H1 (cell line): ENCODE data around the gene LLGL2.

Source experiments
- CEBPB ChIP-seq: IDR thresholded peaks from 2 replicates; pipeline ENCODE4 v1.6.1; 2012; ENCODE audit warnings: low read depth, low read length
- CTCF ChIP-seq, 3 experiments: IDR thresholded peaks; 1 replicate in 2 of 3; 2 replicates in 1 of 3; pipeline versions ENCODE4 v1.5.1 to v1.6.1; 2011; ENCODE audit warnings: low read length in 3 of 3, mild to moderate bottlenecking in 3 of 3, inconsistent platforms in 2 of 3, low read depth in 1 of 3, moderate library complexity in 1 of 3; ENCODE audit not compliant: insufficient read depth in 1 of 3; ENCODE audit errors: control extremely low read depth in 1 of 3
- EGR1 ChIP-seq: IDR thresholded peaks from 2 replicates; pipeline ENCODE4 v1.6.1; 2011; ENCODE audit warnings: low read depth, low read length, borderline replicate concordance
- EP300 ChIP-seq, 2 experiments: IDR thresholded peaks; 1 replicate in 1 of 2; 2 replicates in 1 of 2; pipeline ENCODE4 v1.6.1; 2011 to 2012; ENCODE audit warnings: low read depth in 2 of 2, low read length in 2 of 2, mild to moderate bottlenecking in 2 of 2, borderline replicate concordance in 1 of 2, inconsistent platforms in 1 of 2, moderate library complexity in 1 of 2
- HDAC6 ChIP-seq: IDR thresholded peaks from one replicate; pipeline ENCODE4 v1.7.1; 2012; ENCODE audit warnings: low read depth, mild to moderate bottlenecking, inconsistent platforms, low read length, moderate library complexity
- POLR2A ChIP-seq, 2 experiments: IDR thresholded peaks; 1 replicate in 1 of 2; 2 replicates in 1 of 2; pipeline ENCODE4 v1.6.1; 2011; ENCODE audit warnings: low read depth in 2 of 2, low read length in 2 of 2, mild to moderate bottlenecking in 2 of 2; ENCODE audit errors: control extremely low read depth in 1 of 2
- POLR2AphosphoS5 ChIP-seq: IDR thresholded peaks from 2 replicates; pipeline ENCODE4 v1.6.1; 2011; ENCODE audit warnings: low read depth, low read length
- RBBP5 ChIP-seq: IDR thresholded peaks from 2 replicates; pipeline ENCODE4 v1.7.1; 2012; ENCODE audit warnings: low read depth, mild to moderate bottlenecking, inconsistent platforms, low read length, moderate library complexity, borderline replicate concordance
- SIN3A ChIP-seq, 2 experiments: IDR thresholded peaks in 1 of 2; conservative IDR thresholded peaks in 1 of 2; 2 replicates each; pipeline ENCODE4 v1.6.1; 2011 to 2012; ENCODE audit warnings: low read length in 2 of 2, improper control_type of control experiment in 1 of 2, low read depth in 1 of 2, mild to moderate bottlenecking in 1 of 2
- TAF1 ChIP-seq: IDR thresholded peaks from 2 replicates; pipeline ENCODE4 v1.6.1; 2011; ENCODE audit warnings: mild to moderate bottlenecking, low read depth, low read length
- USF2 ChIP-seq: IDR thresholded peaks from 2 replicates; pipeline ENCODE4 v1.6.1; 2011; ENCODE audit warnings: low read length, improper control_type of control experiment
- ZNF274 ChIP-seq: IDR thresholded peaks from 2 replicates; pipeline ENCODE4 v1.7.0; 2012; ENCODE audit warnings: low read length, borderline replicate concordance; ENCODE audit errors: extremely low read depth

DNA sequence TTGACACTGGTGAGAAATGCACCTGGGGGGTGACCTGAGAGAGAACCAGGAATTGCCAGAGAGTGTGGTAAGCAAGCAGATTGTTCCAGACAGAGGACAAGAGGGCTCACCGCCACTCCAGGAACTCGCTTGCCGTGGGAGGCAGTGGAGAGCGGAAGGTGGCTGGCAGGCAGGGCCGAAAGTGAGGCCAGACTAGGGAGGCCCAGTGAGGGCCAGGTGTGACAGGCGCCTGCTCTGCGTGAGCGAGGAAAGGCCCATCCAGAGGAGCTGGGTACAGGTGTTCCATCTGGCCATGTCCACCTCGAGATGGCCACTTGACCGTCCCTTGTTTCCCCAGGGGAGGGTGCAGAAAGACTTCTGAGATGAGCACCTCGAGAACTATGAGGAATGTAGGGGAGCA, 50.2 kb downstream of the LLGL2 start:
- TF ChIP-seq EP300 (IDR thresholded peaks at IDR 0.05; ENCODE audit: borderline replicate concordance in 1 of 2, low read depth in 2 of 2, low read length in 2 of 2): no peak
- TF ChIP-seq CTCF (IDR thresholded peaks at IDR 0.05; ENCODE audit: control extremely low read depth in 1 of 3, insufficient read depth in 1 of 3, low read depth in 1 of 3, low read length in 3 of 3): no peak
- TF ChIP-seq POLR2AphosphoS5: no peak
- TF ChIP-seq SIN3A (conservative IDR thresholded peaks at IDR 0.05 in 1 of 2, IDR thresholded peaks at IDR 0.05 in 1 of 2; ENCODE audit: low read depth in 1 of 2, low read length in 2 of 2): no peak
- no peak for TF ChIP-seq USF2
- no peak for TF ChIP-seq POLR2A (IDR thresholded peaks at IDR 0.05; ENCODE audit: control extremely low read depth in 1 of 2, low read depth in 2 of 2, low read length in 2 of 2)
- TF ChIP-seq CEBPB: no peak
- TF ChIP-seq ZNF274: no peak
- no peak for TF ChIP-seq HDAC6
- no peak for TF ChIP-seq TAF1
- TF ChIP-seq EGR1: no peak
- no peak for TF ChIP-seq RBBP5
